HEK293T (cell line): ENCODE results near the gene ARHGEF10L.

Source experiments
- BHLHE40 ChIP-seq: fragments of 450-650 bp; IDR thresholded peaks from 2 replicates; pipeline ENCODE4 v1.6.1; 2016; ENCODE audit warnings: mild to moderate bottlenecking, moderate library complexity, borderline replicate concordance
- ELF4 ChIP-seq: fragments of 450-650 bp; IDR thresholded peaks from 2 replicates; pipeline ENCODE4 v1.6.1; 2017; ENCODE audit warnings: antibody characterized with exemption
- FOXA1 ChIP-seq: fragments of 450-650 bp; IDR thresholded peaks from 2 replicates; pipeline ENCODE4 v1.6.1; 2016; ENCODE audit warnings: mild to moderate bottlenecking
- FOXM1 ChIP-seq: fragments of 450-650 bp; IDR thresholded peaks from 2 replicates; pipeline ENCODE4 v1.6.1; 2017; ENCODE audit warnings: mild to moderate bottlenecking, borderline replicate concordance
- L3MBTL2 ChIP-seq: fragments of 450-650 bp; conservative IDR thresholded peaks from 2 replicates; pipeline ENCODE4 v1.6.1; 2016; ENCODE audit warnings: mild to moderate bottlenecking
- SP1 ChIP-seq: fragments of 450-650 bp; IDR thresholded peaks from 2 replicates; pipeline ENCODE4 v1.6.1; 2017
- SUZ12 ChIP-seq: fragments of 450-650 bp; IDR thresholded peaks from 2 replicates; pipeline ENCODE4 v1.6.1; 2016; ENCODE audit warnings: mild to moderate bottlenecking
- ZNF384 ChIP-seq: fragments of 450-650 bp; IDR thresholded peaks from 2 replicates; pipeline ENCODE4 v1.6.1; 2016

- TF ChIP-seq ELF4 = no peak
- no peak for TF ChIP-seq FOXM1
- TF ChIP-seq SUZ12 = no peak
- TF ChIP-seq SP1 = no peak
- no peak for TF ChIP-seq FOXA1
- no peak for TF ChIP-seq BHLHE40
- TF ChIP-seq L3MBTL2 = no peak
- no peak for TF ChIP-seq ZNF384
Observed at GRCh38 chr1:17731460-17731859, 192.0 kb downstream of the ARHGEF10L start.
